GM19455 (cell line): ENCODE measurements around the gene OAS3.
"Not testable (repeated sequence)": the region's sequence is repeated elsewhere in the genome, so short reads cannot be mapped to it uniquely, and the experiment has no call there.

Experiments used
- ATAC-seq: cut with Tn5 transposase; IDR thresholded peaks from one replicate; pipeline ENCODE4 v1.9.1; 2021; ENCODE audit not compliant: unreplicated experiment

The OAS3 gene

GRCh38 chr12:112937741-112938719, at the start of gene OAS3:
OAS3 (plus strand) TSS chr12:112938474; CDS start chr12:112938531, 57 bp downstream.
- ATAC-seq, result peak; percentile 36

- ATAC-seq, result no peak
These were observed 46.9 kb upstream of the OAS3 start for GRCh38 chr12:112891093-112892024.

GRCh38 chr12:112892856-112893255, 45.4 kb upstream of the OAS3 start:
- ATAC-seq, result no peak

GRCh38 chr12:112894128-112894527, 44.1 kb upstream of the OAS3 start:
- no peak for ATAC-seq

DNA sequence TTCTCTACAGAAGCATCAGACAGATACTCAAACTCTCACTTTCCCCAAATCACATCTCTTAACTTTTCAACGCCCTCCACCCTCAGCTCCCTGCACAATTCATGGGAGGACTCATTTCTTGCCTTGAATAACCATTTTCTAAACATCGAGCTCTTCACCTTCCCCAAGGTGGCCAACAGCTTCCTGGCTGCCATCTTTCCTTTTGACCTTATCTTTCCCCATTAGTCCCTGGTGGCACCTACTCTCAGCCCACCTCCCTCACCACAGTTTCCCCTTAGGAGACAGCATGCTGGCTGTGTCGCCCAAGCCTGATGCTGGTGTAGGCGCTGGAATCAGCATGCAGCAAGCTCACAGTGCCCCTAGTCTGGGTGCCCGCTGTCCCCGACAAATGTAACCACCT, 39.9 kb upstream of the OAS3 start:
- ATAC-seq, result no peak

DNA sequence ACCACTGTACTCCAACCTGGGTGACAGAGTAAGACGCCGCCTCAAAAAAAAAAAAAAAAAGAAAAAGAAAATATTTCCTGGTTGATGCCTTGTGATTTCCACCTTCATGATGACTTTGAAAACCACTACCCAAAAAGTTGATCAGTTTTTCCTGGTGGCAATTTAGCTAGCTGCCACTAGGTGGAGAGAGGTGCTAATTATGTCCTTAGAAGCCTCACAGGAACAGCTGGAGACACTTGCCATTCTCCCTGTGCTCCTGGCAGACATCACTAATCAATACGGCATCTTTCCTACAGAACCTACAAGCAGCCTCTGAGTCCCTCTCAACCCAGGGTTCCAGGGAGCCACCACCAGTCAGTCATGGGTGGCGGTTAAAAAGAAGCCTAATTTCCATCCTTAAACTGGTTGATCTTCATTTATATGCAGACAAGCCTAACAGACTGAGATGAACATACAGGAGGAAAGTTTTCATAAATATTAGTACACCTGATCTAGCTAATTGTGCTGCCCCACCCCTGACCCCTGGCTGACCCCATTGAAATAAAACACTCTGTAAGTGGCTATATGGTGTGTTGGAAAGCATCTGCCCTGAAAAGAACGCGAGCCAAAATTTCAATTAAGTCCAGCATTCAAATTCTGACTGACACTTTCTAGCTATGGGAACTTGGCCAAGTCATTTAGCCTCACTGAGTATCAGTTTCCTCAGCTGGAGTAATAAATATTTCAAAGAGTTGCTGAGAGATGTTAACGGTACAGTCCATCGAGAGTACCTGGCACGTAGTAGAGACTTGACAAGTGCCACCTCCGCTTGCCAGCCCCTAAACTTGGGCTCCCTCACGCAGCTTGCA, 37.8 kb upstream of the OAS3 start:
- ATAC-seq, result no peak

GRCh38 chr12:112901271-112901670, 37.0 kb upstream of the OAS3 start:
- ATAC-seq, result no peak

- ATAC-seq, result no peak
These were observed 33.7 kb upstream of the OAS3 start for GRCh38 chr12:112904571-112904970.

- ATAC-seq, result no peak
These were observed 32.7 kb upstream of the OAS3 start for GRCh38 chr12:112905451-112906089.

GRCh38 chr12:112906712-112907414, 31.4 kb upstream of the OAS3 start, which contains the start of gene OAS1:
OAS1 (plus strand) TSS chr12:112906962; CDS start chr12:112907040, 78 bp downstream.
- ATAC-seq, result peak; percentile 63

DNA sequence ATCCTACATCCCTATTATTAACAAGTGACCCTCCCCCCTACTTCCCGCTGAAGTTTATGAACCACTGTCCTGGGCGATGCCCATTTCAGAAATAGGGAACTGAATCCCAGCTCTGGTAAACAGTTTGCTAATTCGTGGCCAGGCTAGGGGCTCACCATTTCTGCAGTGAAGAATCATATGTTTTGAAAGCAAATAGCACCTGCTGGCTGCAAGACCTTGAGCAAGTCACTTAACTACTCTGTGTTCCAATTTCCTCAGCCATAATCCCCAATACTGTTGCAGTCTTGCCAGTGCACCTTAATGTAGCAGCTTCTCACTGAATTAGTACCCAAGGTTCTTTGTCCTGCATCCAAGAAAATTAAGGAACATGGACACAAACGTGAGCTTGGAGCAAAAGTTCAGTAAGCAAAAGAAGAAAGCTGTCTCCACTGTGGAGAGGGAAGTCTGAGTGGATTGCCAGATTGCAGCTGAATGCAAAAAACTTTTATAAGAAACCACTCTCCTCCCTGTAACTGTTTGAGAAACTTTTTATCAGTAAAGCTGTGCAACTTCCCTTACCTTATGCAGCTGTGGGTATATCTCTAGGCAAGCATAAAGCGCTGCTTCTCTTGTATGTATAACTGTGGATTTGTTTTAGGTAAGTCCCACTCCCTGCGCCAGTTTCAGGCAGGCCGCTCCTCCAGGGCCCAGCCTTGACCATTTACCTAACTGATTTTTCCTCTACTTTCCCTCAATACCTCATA, 30.7 kb upstream of the OAS3 start:
- ATAC-seq, result peak; percentile 57

- no peak for ATAC-seq
These were observed 29.7 kb upstream of the OAS3 start for GRCh38 chr12:112908548-112908947.

DNA sequence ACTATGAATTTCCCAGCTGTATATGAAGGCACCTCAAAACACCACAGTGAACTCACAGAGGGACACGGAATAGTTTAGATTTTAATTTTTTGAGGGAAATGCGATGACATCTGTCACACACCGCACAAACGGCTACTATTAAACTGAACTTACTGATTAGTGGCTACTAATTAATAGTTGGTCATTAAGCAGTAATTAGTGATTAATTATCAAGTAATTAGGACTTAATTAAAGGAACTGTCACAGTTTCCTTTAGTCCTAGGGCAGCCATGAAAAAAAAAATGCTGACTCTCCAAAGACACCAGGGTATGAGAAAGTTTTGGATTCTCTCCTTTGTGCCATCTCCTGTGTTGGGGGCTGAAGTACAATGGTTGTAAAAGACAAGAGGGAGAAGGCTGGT, 28.6 kb upstream of the OAS3 start:
- ATAC-seq, result no peak

- ATAC-seq, result no peak
These were observed 25.1 kb upstream of the OAS3 start for GRCh38 chr12:112913038-112913688.

DNA sequence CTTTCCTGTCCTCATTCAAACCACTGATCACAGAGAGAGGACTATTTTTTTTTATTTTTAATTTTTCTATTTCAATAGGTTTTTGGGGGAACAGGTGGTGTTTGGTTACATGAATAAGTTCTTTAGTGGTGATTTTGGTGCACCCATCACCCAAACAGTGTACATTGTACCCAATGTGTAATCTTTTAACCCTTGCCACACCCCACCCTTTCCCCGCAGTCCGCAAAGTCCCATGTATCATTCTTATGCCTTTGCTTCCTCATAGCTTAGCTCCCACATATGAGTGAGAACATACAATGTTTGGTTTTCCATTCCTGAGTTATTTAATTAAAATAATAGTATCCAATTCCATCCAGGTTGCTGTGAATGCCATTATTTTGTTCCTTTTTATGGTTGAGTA, 24.4 kb upstream of the OAS3 start:
- not testable (repeated sequence) for ATAC-seq

DNA sequence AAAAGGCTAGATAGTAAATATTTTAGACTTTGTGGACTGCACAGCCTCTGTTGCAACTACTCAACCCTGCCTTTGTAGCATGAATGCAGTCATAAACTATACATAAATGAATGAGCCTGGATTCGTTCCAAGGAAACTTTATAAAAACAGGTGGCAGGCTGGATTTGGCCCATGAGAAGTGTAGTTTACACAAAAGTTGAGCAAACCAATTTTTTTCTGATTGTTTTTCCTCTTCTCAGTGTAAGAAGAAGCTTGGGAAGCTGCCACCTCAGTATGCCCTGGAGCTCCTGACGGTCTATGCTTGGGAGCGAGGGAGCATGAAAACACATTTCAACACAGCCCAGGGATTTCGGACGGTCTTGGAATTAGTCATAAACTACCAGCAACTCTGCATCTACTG, 22.0 kb upstream of the OAS3 start:
- no peak for ATAC-seq

GRCh38 chr12:112919121-112919520, 19.2 kb upstream of the OAS3 start:
- no peak for ATAC-seq

- ATAC-seq, result peak; percentile 59
These were observed 13.3 kb upstream of the OAS3 start for GRCh38 chr12:112924986-112925385.
